Measurements from ENCODE around the gene COL23A1.

Gene COL23A1

GRCh38 chr5:178225174-178225573 is 365.0 kb downstream of the COL23A1 start:
- no peak for DNase-seq (ENCODE audit: low read depth in 2 of 2)

DNA sequence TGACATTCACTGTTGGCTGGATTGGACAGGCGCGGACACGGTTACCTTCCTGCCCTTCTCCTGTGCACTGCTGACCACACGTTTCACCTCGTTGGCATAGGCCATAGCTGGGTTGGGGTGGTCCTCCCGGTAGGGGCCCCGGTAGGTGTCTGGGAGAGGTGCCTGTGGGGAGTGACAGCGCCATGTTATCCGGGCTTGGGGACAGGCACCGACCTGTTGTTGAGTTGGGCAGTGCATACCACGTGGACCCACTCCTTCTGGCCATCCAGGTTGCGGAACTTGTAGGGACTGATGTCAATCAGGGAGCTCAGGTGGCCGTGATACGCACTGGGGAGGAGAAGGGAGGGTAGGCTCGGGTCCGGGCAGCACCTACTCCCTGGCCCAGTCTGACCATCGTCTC is 365.8 kb downstream of the COL23A1 start:
- DNase-seq (ENCODE audit: low read depth in 2 of 2) = no peak

GRCh38 chr5:178223828-178224335 is 366.3 kb downstream of the COL23A1 start:
- no peak for DNase-seq (ENCODE audit: low read depth in 2 of 2)

GRCh38 chr5:178223196-178223773 is 366.9 kb downstream of the COL23A1 start:
- DNase-seq (ENCODE audit: low read depth in 2 of 2) = no peak

DNA sequence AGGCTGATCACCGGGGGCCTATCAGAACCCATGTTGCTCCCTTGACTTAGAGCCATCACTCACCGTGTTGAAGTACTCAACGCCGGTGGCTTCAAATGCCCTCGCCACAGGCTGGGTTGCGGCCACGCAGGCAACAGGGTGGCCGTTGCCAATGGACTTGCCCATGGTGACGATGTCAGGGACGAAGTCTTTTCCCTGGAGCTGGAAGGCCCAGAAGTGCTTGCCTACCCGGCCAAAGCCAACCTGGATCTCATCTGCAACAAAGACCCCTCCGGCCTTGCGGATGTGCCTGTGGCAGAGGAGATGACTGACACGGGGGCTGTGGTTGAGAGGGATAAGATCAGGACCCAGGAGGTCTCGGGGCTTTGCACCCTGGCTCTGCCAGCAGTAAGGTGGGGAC is 367.9 kb downstream of the COL23A1 start:
- no peak for DNase-seq (ENCODE audit: low read depth in 2 of 2)

- DNase-seq (ENCODE audit: low read depth in 2 of 2) = no peak
Observed at GRCh38 chr5:178221853-178222252, 368.3 kb downstream of the COL23A1 start.

GRCh38 chr5:178221282-178221681 is 368.9 kb downstream of the COL23A1 start:
- no peak for DNase-seq (ENCODE audit: low read depth in 2 of 2)

DNA sequence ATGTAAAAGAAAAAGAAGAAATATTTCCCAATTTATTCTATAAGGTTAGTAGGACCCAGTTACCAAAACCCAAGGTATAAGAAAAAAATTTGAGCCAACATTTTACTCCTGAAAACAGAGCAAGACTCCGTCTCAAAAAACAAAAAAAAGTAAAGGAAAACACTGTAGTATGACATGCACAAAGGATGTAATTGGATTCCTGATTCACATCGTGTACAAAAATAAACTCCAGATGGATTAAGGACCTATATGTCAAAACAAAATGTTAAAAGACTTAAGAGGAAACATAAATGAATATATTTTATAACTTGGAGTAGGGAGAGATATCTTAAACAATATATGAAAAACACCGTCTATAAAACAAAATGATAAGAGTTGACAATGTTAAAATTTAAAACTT is 371.4 kb downstream of the COL23A1 start:
- no peak for DNase-seq (ENCODE audit: low read depth in 2 of 2)

DNA sequence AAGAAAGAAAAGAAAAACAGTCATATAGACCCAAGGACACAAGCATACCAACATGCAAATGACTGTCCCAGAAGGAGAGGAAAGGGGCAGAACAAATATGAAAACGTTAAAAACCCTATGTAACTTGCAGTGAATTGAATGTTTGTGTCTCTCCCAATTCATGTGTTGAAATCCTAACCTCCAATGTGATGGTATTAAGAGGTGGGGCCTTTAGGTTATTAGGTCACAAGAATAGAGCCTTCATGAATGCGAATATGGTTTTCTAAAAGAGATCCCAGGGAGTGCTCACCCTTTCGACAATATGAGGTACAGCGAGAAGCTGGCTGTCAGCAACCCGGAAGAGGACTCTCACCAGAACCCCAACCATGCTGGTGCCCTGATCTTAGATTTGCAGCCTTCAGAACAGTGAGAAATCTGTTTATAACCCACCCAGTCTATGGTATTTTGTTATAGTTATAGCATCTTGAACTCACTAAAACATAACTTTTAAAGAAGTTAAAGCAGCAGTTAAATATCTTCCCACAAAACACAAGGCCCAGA is 371.9 kb downstream of the COL23A1 start:
- DNase-seq (ENCODE audit: low read depth in 2 of 2) = no peak

DNA sequence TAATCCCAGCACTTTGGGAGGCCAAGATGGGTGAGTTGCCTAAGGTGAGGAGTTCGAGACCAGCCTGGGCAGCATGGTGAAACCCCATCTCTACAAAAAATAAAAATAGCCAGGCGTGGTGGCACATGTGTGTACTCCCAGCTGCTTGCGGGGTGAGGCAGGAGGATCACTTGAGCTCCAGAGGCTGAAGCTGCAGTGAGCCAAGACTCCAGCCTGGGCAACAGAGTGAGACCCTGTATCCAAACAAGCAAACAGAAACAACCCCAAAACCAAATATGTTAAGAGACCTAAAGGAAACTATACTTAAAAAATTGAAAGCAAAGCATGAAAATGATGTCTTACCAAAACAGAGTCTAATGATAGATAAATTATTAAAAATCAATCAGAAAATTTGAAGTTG is 373.4 kb downstream of the COL23A1 start:
- DNase-seq (ENCODE audit: low read depth in 2 of 2) = no peak

GRCh38 chr5:178216088-178216534 is 374.1 kb downstream of the COL23A1 start:
- DNase-seq (ENCODE audit: low read depth in 2 of 2) = no peak

- no peak for DNase-seq (ENCODE audit: low read depth in 2 of 2)
Observed at GRCh38 chr5:178215280-178216002, 374.8 kb downstream of the COL23A1 start.

- DNase-seq (ENCODE audit: low read depth in 2 of 2) = no peak
Observed at GRCh38 chr5:178214160-178214803, 375.9 kb downstream of the COL23A1 start.

DNA sequence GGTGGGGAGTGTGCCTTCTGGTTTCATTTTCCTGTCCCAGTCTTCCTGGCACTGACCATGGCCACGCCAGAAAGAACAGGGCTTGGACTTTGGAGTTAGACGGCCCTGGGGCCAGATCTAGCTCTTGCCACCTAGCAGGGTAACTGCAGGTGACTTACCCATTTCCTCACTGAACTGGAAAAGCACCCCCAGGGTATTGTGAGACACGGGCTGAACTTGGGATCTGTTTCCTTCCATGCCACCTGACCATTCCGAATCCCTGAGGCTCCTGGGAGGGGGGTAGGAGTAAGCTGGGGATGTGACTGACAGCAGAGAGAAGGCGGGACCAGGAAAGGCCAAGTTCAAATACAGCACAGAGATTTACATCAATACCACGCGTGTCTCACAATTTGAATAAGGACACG is 376.4 kb downstream of the COL23A1 start:
- DNase-seq (ENCODE audit: low read depth in 2 of 2) = no peak

- no peak for DNase-seq (ENCODE audit: low read depth in 2 of 2)
Observed at GRCh38 chr5:178213003-178213461, 377.2 kb downstream of the COL23A1 start.

GRCh38 chr5:178212241-178213002 is 377.8 kb downstream of the COL23A1 start:
- no peak for DNase-seq (ENCODE audit: low read depth in 2 of 2)

GRCh38 chr5:178211095-178212048 is 378.8 kb downstream of the COL23A1 start:
- DNase-seq (ENCODE audit: low read depth in 2 of 2) = no peak

DNA sequence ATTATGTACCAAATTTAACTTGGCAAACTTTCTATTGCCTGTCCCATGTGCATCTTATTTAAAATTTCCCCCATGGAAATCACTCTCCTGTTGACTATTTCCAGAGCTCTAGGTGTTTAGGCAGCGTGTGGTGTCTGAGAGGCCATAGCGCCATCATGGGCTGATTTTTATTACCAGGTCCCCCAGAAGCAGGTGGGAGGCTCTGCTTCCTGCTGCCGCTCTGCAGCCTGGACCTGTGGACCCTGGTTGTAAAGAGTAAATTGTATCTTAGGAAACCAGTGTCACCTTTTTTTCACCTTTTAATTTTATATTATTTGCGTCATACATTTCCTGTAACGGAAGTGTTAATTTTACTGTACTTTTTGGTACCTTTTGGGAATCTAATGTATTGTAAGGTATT is 379.5 kb downstream of the COL23A1 start:
- DNase-seq (ENCODE audit: low read depth in 2 of 2) = no peak

- DNase-seq (ENCODE audit: low read depth in 2 of 2) = no peak
Observed at GRCh38 chr5:178210073-178210535, 380.1 kb downstream of the COL23A1 start.

DNA sequence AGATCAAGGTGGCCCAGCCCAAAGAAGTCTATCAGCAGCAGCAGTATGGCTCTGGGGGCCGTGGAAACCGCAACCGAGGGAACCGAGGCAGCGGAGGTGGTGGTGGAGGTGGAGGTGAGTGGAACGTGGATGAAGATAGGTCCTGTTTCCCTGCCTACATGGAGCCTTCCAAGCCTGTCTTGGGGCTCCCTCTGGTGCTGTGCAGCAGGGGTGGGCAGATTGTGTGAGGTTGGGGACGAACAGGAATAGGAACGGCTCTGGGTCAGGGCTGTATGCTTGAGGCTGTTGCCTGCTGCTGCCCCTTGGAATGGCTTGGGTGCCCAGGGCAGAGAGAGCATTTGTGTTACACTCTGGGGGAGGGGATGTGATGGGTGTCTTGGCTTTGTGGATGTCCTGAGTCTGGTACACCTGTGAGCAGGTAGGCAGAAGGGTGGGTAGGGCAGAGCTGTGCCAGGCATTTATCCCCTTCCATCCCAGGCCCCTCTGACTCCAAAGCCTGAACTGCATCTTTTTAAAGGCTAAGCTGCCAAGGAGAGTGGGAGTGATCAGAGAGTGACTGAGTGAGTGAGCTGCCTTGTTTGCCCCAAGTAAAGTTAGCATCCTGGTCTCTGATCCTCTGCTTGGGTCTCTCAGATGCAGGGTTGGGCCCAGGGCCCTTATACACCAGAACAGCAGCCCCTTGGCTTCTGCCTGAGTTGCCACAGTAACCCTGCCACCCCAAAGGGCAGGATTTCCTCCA is 380.7 kb downstream of the COL23A1 start:
- no peak for DNase-seq (ENCODE audit: low read depth in 2 of 2)
